Middle frontal gyrus (tissue), 1 donor: ENCODE data around the gene MAP1S.
"Not testable (repeated sequence)": the region's sequence is repeated elsewhere in the genome, so short reads cannot be mapped to it uniquely, and the experiment has no call there.

Experiments used
- DNase-seq: peaks from one replicate; pipeline ENCODE4 v3.0.0-alpha.2; 2015; ENCODE audit warnings: low spot score; ENCODE audit errors: extremely low spot score

The MAP1S gene

GRCh38 chr19:17762505-17763229 lies 43.4 kb downstream of the MAP1S start:
- DNase-seq, result no peak

GRCh38 chr19:17764348-17764747 lies 45.1 kb downstream of the MAP1S start:
- no peak for DNase-seq

- no peak for DNase-seq
Measured at GRCh38 chr19:17765069-17765618, 45.9 kb downstream of the MAP1S start.

- no peak for DNase-seq
Measured at GRCh38 chr19:17766543-17767131, 47.4 kb downstream of the MAP1S start.

GRCh38 chr19:17767559-17767958 lies 48.3 kb downstream of the MAP1S start:
- no peak for DNase-seq

- DNase-seq, result no peak
Measured at GRCh38 chr19:17770613-17771012, 51.3 kb downstream of the MAP1S start.

GRCh38 chr19:17772172-17772571 lies 52.9 kb downstream of the MAP1S start:
- no peak for DNase-seq

GRCh38 chr19:17775245-17775927 lies 56.1 kb downstream of the MAP1S start:
- no peak for DNase-seq

- DNase-seq, result no peak
Measured at GRCh38 chr19:17775991-17776803, 56.9 kb downstream of the MAP1S start.

- not testable (repeated sequence) for DNase-seq
Measured at GRCh38 chr19:17777840-17778239, 58.6 kb downstream of the MAP1S start.

GRCh38 chr19:17778251-17778967 lies 59.1 kb downstream of the MAP1S start:
- DNase-seq, result no peak

GRCh38 chr19:17778968-17779929 lies 60.0 kb downstream of the MAP1S start:
- no peak for DNase-seq

- no peak for DNase-seq
Measured at GRCh38 chr19:17780781-17781180, 61.5 kb downstream of the MAP1S start.

GRCh38 chr19:17783721-17784120 lies 64.4 kb downstream of the MAP1S start:
- DNase-seq, result not testable (repeated sequence)
